NCI-H748 (cell line): ENCODE results near the gene SLC9A9.

ENCODE experiments used
- DNase-seq: peaks from one replicate; lab custom pipeline; 2025; ENCODE audit not compliant: unreplicated experiment; lab: John Stamatoyannopoulos, UW

SLC9A9 gene

DNA sequence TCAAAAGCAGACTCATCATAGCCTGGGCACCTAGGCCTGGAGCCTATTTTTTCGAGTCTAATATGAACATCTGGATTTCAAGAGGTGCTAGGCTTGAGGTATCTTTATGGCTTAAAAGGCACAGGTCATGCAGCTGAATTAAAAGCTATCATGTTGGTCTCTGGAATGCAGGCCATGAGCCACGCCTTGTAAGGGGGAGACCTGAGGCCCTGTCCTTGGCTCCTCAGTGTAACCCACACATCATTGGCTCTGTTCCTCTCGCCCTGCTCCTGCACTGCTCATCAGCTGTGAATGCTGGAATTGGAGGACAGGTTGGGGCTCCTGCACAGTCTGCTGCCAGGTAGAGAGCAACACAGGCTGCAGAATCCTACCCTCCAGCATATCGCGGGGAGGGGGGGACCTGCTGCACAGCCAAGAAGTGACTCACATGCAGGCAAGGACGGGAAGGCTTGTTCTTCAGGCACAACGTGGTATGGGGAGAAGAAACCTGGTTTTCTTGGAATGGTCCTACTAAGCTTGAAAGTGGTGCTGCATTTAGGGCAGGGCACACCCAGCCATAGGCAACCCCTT, 582.7 kb downstream of the SLC9A9 start:
- no peak for DNase-seq

DNA sequence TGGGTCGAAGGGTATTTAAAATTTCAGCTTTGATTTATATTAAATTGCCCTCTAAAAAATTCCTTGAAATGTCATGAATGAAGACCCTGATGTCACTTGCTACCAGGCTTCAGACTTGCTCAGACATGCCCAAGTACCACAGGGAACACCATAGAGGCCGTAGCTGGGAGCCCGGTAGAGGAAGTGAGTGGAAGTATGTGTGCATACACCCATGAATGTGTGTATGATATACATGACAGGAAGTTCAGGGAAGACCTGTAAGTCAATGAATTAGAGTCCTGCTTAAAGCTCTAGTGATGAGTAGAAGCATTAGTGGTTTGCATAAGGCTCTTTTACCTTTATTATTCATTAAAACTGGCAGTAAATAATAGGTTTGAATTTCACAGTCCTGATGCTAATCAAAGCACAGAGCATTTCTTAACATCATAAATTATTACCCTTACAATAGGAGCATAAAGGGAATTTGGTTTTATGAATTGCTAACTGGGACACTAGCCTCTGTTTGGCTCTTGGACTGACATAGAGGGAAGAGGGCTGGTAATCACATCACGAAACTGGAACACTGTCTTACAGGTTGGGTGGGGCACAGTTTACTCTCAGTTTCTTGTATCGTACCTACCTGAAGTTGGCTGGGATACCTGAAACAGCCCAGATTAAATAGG, 584.3 kb downstream of the SLC9A9 start:
- DNase-seq: no peak

DNA sequence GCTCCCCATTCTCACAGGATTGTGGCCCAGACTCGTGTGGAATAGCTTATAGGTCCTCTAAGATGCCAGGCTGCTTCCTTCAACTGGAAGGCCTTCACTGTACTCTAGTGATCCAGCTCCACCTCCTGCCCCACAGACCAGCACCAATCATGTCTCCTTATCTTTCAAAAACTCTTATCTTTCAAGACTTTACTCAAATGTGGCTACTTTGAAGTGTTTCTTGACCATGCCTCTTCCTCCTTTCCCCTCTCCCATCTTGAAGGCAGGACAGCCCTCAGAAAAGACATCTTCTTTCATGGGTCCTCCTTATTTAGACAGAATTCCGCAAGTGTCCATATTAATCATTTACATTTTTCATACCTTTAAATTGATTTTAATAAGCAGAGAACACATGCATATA, 586.4 kb downstream of the SLC9A9 start:
- no peak for DNase-seq

DNA sequence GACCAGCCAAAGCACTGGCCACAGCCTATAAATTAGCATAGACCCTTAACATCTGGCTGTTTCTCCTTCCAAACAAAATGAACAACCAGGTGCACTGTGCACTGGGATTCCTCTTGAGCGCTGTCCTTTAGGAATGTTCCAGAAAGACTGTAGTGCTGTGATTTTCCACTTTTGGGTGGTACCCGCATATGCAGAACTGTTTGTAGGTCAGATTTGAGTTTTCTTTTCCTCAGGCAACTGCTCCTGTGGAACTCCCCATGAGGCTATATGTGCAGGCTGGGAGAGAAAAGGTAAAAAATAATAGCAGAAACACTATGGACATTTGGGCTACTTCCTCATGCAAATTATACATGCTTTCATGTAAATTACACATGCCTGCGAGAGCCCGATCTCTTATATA, 589.6 kb downstream of the SLC9A9 start:
- DNase-seq: no peak

DNA sequence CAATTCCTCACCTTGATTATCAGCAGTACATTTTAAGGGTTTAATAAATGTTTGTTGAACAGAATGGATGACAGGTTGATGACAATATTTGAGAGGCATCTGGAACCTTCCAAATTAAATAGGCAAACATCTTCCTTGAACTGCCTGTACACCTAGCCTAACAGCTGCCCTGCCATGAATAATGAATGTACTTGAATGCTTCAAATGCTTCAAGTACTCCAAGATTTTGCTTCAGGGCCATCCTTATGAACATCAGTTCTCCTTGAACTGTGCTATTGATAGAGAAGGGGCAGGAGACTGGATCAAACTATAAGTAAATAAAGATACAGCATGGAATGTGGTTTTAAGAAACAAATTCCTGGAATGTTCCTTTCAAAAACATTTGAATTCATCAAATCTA, 591.9 kb downstream of the SLC9A9 start:
- DNase-seq: no peak

DNA sequence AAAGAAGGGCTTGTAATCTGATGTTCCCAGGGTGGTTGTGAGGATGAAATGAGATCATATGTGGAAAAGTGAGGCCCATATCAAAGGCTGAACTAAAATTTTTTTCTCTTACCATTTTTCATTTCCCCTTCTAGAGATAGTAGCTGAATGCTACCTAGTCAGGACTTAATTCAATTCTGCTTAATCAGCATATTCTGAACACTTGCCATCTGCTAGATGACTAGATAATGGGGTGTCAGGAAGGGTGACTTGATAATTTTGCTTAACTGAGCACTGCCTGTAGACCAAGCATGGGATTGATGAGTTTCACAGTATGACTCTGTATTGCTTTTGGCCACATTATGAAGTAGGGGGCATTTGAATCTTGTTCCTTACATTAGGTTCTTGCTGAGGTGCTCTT, 592.5 kb downstream of the SLC9A9 start:
- DNase-seq: no peak

DNA sequence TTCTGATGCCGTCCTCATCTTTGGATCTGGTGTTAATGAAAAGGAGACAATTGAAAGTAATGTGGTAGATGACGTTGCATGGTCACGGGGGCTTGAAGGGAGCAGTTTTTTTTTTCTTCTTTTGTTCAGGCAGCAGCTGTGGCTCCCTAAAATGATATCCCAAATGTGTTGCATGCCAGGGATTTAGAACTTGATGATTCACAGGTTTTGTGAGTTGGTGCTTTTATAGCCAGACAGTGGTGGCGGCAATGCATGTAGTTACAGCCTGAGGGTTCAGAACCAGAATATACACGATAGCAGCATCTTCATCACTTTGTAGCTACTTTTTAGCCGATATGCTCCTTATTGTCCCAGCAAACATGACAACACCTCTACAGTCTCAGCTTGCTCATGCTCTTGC, 595.3 kb downstream of the SLC9A9 start:
- no peak for DNase-seq

DNA sequence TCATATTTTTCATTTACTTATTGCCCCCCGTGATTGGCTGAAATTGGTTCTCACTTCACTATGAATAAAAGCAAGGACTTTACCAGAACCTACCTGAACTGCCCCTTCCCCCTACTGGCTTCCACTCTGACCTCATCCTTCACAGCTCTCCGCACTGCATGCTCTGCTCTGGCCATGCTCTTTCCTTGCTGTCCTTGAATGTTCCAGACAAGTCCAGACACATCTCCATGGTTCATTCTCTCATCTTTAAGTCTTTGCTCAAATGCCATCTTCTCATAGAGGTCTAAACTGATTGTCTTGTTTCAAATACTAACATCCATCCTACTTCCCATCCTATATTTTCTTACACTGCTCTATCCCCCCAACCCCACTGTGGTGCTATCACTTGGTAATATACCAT, 599.3 kb downstream of the SLC9A9 start:
- no peak for DNase-seq

DNA sequence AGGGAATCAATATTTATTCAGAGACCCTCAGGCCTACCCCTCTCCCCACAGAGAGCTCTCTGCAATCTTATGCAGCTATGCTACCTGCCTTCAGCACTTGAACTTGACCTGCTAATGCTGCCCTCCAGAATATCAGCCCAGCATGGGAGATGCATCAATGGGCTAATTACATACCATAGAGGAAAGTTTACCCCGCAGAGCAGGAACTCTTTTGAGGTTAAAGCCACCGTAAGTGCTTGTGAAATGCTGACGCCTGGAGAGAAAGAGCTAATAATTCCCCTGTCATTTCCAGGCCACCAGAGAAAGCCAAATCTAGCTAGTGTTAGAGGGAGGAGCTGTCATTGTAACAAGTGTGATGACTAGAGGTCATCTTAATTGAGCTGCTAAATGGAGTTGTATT, 601.2 kb downstream of the SLC9A9 start:
- peak; percentile 78 for DNase-seq

DNA sequence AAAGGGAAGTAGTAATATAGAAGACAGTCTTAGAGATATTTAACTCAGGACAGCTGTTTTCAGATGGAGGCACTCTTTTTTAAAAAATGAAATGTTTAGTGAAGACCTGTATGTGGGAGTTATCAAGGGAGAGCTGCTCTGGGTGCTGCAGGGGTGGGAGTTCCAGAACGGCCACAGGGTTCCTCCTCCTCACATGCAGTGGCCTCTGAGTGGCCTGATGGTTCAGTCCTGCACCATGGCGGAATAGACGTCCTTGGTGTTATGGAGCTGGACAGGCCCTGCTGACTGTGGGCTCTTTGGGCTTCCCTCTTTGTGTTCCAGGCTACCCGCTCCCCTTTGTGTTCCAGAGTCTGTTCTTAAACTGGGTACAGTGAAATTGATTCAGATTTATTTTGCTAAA, 602.6 kb downstream of the SLC9A9 start:
- DNase-seq: no peak

DNA sequence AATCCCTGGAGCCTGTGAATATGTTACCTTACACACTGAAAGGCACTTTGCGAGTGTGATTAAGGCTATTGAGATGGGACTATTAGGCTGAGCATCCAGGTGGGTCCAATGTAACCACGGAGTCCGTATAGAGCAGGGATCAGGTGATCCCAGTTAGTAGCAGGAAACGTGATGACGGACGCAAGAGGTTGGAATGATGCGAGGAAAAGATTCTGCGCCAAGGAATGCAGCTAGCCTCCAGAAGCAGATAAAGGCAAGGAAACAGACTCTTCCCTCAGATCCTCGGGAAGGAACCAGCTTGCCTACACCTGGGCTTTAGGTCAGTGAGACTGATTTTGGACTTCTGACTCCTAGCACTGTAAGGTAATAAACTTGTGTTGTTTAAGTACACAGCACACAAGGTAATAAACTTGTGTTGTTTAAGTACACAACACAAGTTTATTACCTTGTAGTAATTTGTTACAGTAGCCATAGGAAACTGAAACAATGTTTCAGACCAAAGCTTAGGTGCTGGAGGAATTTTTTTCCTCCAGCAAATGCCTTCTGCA, 603.7 kb downstream of the SLC9A9 start:
- DNase-seq: no peak

DNA sequence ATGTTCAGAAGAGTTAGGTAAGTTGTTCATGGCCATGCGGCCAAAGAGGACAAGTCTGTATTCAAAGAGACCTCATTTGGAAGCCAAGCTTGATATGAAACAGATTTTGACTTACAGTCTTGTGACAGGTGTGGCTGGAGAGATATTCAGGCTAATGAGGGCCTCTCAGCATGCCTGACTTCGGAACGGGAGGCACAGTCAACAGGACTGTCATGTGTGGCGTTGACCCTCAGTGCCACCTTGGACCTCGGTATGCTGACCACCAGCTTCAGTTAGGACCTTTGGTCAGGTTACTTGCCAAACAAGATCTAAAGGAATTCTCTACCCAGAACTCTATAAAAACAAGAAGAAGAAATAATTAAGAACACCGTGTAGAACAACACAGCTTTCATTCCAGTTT, 604.6 kb downstream of the SLC9A9 start:
- no peak for DNase-seq

DNA sequence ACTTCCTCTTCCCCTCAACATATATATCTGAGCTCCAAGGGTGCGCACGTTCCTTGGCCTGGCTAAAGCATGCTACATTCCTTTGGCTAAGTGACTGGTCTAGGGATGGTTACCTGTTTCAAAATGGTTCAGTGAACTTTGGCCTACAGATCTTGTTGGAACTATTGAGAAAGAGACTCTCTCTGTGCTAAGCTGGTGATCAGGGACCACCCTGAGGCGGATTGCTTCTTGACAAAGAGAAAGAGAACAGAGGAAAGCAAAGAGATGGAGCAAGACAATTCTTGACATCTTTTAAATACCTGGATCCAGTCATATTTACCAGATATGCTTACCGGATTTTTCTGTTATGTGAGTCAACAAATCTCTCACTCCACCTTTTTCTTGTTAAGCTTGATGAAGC, 605.6 kb downstream of the SLC9A9 start:
- no peak for DNase-seq

DNA sequence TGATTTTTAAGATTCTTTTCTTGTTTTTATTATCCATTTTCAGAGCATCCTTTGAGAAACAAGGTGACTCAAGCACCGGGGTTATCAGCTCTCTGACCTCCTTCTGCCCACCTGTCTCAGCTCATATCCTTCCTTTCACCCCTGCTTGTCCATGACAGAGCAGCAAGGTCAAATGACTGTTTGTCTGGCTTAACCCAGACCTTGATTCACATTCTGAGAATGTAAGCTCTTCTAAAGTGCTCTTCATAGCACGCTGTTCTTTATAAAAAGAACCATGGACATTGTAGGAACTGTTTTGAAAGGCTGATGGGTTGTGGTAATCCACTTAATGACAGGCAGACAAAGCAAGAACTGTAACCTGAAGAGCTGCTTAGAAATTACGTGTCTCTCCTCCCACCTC, 606.2 kb downstream of the SLC9A9 start:
- peak; percentile 64 for DNase-seq

DNA sequence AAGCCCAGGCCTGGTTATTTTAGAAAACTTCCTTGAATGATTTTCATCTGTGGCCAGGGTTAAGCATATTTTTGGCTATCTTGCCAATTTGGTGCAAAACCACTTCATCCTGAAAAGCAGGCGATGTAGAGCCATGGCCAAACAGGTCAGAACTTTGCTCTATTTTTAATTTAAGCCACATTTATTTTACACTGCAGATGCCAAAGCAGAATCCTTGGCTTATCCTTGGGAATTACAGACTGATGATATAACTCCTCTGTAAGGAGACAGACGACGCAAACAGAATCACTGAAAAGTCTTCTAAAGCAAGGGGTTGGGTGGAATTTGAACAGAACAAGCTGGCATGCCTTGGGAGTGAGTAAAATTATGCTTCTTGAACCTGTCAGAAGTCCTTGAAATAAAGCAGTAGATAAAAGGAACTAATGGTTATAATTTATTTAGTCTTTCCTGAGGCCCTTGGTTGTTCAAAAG, 606.8 kb downstream of the SLC9A9 start:
- DNase-seq: no peak

DNA sequence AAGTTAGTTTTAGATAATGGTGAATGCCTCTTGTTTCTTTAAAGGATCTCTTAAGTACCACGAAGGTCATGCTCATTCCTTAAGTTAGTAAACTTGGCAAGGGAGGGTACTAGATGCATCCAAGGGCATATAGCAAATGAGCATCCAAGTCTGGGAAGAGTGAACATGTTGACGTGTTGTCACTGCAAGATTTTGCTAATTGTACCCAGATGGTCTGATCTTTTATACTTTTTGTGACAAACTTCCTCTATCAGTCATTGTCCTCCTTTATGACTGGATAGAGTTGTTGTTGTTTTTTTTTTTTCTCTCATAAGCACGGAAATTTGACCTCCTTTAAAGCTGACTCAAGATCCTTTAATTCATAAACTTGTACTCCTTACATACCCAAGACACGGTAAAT, 607.4 kb downstream of the SLC9A9 start:
- no peak for DNase-seq

DNA sequence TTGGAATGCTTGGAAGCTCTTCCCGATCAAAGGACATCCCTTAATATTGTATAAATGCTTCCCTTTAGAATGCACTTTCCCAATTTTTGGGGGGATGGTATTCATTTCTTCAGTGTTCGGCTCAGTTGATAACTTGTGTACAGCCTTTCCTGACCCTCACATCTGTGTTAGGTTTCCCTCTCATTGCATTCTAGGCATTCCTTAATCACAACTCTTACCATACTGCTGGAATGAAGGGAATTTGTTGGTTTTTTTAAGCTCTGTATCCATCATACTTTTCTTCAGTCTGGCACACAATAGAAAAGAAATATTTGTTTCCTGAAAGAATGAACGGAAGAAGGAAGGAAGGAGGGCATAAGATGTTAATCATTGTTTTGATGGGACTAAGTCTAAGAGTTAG, 609.2 kb downstream of the SLC9A9 start:
- DNase-seq: no peak

DNA sequence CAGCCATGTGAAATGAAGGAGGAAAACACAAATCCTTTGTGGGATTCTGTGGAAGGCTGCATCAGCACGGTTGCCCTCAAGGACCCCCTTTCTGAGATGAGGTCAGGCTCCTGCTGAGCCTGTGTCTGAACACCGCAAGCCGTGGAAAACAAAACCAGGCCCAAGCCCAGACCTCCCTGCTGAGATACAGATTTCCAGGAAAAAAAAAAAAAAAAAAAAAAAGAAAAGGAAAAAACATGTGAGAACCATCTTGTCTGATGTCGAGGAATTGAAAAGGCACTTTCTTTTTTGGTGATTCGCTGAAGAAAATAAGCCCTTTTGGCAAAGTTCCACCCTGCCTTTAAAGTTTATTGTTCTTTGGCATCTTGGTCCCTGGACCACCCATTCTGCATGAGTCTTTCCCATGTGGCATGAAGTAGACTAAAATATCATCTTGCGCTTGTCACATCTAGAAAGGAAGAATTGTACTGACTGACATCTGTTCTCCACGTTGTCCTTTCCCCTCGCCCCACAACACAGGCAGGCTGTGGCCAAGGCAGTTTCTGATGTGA, 611.1 kb downstream of the SLC9A9 start:
- DNase-seq: no peak

DNA sequence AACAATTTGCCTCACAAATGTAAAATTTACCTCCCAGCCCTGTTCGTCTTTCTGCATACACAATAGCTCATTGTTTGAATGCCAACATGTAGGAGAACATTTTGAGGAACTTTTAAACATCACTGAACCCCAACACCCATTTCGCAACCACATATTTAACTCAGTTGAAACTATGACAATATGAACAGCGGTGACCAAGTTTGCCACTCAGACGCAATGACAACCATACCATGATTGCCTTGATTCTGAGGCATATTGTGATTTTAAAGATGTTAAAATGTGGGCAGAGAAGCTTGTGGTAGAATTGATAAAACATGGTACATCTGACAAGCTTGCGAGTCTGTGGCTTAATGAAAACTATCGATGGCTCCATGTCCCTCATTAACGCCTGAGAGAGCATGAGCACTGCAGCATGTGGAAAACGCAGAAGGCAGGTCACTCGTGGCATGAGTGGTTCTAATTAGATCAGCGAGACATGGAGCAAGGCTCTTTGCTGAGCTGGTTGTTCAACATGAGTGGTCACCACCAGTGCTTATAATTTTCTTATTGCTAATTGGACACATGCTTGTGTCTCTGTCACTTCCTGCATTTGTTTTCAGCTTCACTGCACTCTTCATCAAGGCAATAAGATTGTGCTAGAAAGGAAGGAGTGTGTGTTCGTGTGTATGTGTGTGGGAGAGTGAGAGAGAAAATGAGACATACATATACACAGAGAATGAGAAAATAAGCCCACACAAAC, 611.9 kb downstream of the SLC9A9 start:
- no peak for DNase-seq

DNA sequence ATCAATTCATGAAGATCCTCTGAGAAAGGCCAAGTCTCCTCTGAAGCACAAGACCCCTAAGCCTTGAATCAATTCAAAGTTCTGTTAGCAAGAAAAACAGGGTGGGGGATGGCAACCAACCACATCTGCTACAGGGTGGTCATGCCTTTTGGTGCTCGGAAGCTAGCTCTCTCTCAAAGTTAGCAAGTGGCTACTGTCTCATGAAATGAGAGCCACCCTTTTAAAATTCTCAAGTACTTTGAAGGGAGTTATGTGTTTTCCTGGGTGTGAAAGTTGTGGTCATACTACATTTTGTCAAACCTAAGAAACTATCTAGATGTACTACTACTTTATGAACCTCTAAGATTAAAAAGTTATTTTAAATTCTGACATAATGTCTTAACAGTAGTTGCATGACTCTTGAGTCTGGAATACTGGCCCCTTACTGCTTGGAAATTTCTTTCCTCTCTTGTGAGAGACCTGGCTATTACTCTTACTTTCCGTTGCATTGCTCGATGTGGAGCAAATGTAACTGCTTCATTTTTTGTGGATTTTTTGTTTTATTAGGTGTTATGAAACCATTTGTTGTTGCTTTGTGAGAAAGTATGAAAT, 612.6 kb downstream of the SLC9A9 start:
- DNase-seq: no peak

DNA sequence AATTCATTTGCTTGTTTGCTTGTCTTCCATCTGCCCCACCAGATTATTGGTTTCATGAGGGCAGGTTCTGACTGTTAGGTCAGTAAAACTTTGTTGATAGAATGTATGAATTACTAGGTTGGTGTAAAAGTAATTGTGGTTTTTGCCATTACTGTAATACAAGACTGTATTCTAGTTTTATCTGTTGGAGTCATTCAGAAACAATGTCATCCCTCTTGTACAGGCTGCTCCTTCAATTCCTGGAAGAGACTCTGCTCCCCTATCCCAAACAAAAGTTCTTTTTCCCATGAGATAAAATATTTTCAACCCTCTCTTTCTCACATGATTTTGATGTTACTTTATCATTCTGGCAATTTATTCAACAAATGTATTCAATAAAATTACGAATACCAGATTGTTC, 613.7 kb downstream of the SLC9A9 start:
- DNase-seq: no peak

DNA sequence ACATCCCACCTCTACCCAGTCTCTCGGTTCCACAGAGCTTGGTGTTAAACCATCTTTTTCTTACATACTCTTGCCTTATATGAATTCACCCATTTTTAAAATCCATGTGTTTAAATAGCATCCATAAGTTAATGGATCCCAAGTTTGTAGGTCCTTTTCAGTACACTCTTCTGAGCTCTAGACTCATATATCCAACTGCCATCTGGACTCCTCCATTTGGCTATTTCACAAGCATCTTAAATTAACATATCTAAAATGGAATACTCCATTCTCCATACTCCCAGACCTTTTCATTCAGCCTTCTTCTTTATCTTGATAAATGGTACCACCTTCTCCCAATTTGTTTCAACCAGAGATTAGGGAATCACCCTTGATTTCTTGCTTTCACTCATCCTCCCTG, 615.3 kb downstream of the SLC9A9 start:
- no peak for DNase-seq
